Measurements from ENCODE around the gene NMNAT1. TPM values are rescaled to one million over a fixed set of nuclear protein-coding genes. Genes with fewer than 3 reads are reported as not detected.

NMNAT1 gene
- total RNA-seq: 10.1 and 11.0 TPM in 2 replicates
- long read RNA-seq, transcript NMNAT1-201 (5 exons, 3,781 nt): major isoform, 10 of 13 reads
- long read RNA-seq, partial matches to known transcripts: 1 of 13 reads
- long read RNA-seq, other reads (novel, unspliced or antisense): 2 of 13 reads

DNA sequence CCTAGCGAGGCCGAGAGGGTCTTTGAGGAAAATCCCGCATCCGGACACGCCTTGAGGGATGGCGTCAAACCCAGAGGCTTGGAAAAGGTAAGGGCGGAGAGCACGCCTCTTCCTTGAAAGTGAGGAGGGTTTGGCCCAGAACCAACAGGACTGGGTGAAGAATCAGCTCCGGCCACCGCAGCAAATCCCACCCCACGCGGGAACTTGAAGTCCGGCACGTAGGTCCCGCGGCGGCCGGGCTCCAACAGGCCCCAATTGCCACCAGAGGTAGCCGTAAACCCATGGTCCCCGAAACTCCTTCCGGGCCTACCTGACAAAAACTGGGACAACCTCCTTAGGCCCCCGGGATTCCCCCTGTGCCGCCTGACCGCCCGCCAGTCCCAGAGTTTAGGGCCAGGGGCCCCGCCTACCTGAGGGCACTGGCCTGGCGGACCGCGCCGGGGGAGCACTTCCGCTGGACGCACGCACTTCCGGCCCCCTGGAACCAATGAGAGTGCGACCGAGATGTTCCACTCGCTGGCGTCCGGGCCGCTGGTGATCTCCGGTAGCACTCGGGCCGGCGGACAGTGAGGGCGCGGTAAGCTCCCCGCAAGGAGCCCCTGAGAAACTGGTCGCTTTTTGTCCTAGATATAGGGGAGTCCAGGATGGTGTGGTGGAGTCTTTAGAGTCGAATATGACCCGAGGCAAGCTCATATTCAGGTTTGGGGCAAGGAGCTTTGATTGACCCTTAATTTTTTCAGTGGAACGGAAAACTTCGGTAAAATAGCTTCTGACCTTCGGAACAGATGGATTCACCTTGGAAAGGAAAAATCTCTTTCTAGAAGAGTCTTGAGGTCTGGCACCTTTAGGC is at the start of gene NMNAT1, which contains the start of gene LZIC:
Gene NMNAT1, plus strand, starts transcription at position 537 of the 850 bp plus-strand sequence. CDS start 28,599 bp downstream, outside the sequence.
Gene LZIC, minus strand, starts transcription at position 453 of the 850 bp plus-strand sequence. CDS start 6,772 bp downstream, outside the sequence.
- peaks cover 10% of the 10 kb centered on the region for H3K4me1 Mint-ChIP-seq (ENCODE audit: low read depth)
- no peaks in the 10 kb centered on the region for H3K27me3 Mint-ChIP-seq
- H3K36me3 Mint-ChIP-seq (ENCODE audit: insufficient read depth): peaks cover 9% of the 10 kb centered on the region
- H3K4me3 Mint-ChIP-seq (ENCODE audit: low read depth): peak within 1 kb of the TSS; percentile 98
- TF ChIP-seq, protein P1, sequence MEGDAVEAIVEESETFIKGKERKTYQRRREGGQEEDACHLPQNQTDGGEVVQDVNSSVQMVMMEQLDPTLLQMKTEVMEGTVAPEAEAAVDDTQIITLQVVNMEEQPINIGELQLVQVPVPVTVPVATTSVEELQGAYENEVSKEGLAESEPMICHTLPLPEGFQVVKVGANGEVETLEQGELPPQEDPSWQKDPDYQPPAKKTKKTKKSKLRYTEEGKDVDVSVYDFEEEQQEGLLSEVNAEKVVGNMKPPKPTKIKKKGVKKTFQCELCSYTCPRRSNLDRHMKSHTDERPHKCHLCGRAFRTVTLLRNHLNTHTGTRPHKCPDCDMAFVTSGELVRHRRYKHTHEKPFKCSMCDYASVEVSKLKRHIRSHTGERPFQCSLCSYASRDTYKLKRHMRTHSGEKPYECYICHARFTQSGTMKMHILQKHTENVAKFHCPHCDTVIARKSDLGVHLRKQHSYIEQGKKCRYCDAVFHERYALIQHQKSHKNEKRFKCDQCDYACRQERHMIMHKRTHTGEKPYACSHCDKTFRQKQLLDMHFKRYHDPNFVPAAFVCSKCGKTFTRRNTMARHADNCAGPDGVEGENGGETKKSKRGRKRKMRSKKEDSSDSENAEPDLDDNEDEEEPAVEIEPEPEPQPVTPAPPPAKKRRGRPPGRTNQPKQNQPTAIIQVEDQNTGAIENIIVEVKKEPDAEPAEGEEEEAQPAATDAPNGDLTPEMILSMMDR (IDR thresholded peaks at IDR 0.05; ENCODE audit: unreplicated experiment): no peak
- H3K27ac Mint-ChIP-seq: peak within 1 kb of the TSS; percentile 99
- no peaks in the 10 kb centered on the region for H3K9me3 Mint-ChIP-seq (ENCODE audit: low read depth)
- peak; percentile 82 for DNase-seq (ENCODE audit: low spot score, unreplicated experiment)

GRCh38 chr1:9894115-9894514 is 49.2 kb upstream of the NMNAT1 start:
- peaks cover 22% of the 10 kb centered on the region for H3K4me1 Mint-ChIP-seq (ENCODE audit: low read depth)
- no peaks in the 10 kb centered on the region for H3K27me3 Mint-ChIP-seq
- H3K27ac Mint-ChIP-seq: peak overlapping the region; percentile 85
- no peak for DNase-seq (ENCODE audit: low spot score, unreplicated experiment)
- TF ChIP-seq, protein P1 (IDR thresholded peaks at IDR 0.05; ENCODE audit: unreplicated experiment): no peak
- peaks cover 6% of the 10 kb centered on the region for H3K36me3 Mint-ChIP-seq (ENCODE audit: insufficient read depth)
- H3K9me3 Mint-ChIP-seq (ENCODE audit: low read depth): no peaks in the 10 kb centered on the region
- H3K4me3 Mint-ChIP-seq (ENCODE audit: low read depth): no peak overlapping the region

- TF ChIP-seq, protein P1 (IDR thresholded peaks at IDR 0.05; ENCODE audit: unreplicated experiment): no peak
- peak overlapping the region; percentile 33 for H3K27ac Mint-ChIP-seq
- no peak for DNase-seq (ENCODE audit: low spot score, unreplicated experiment)
- H3K4me3 Mint-ChIP-seq (ENCODE audit: low read depth): peak overlapping the region; percentile 31
- peaks cover 3% of the 10 kb centered on the region for H3K36me3 Mint-ChIP-seq (ENCODE audit: insufficient read depth)
- H3K9me3 Mint-ChIP-seq (ENCODE audit: low read depth): no peaks in the 10 kb centered on the region
- no peaks in the 10 kb centered on the region for H3K27me3 Mint-ChIP-seq
- H3K4me1 Mint-ChIP-seq (ENCODE audit: low read depth): peaks cover 25% of the 10 kb centered on the region
Observed at GRCh38 chr1:9900142-9901043, 42.9 kb upstream of the NMNAT1 start.

DNA sequence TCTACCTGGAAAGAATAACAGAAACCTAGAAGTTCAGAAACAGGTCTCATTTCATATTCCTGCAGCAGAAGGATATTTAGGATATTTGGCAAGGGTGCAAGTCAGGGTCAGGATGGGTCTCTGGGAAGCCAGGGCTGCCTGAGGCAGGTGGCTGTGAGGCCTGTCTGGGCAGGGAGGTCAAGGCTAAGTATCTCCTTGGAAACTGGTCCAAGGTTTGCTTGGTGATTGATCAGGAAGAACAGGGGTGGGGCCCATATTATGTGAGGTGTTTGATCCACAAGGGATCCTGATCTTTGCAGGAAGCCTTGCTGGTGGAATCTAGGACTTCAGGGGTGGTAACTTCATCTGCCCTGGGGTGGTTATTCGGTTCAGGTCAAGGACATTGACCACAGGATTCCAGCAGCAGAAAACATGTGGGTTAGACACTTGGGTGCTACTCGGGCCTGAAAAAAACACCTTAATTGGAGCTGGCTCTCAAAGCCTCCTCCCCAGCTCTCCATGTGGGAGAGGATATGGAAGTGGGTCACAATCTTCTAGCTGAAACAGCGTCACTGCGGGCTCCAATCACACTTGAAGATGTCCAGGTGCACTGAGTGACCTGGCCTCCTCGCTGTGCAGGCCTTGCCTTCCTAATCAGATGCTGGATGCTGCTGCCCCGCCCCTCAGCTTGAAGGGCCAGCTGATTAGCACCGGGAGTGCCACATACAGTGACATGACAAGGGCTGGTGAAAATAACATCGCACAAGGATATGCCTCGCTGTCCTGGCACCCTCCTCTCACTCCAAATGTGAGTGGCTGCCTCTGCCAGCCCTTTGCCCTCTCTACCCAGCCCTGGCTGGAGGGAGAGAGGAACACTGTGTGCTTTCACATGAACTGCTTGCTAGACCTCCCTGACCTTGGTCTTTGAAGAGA is 41.9 kb upstream of the NMNAT1 start:
- no peak for DNase-seq (ENCODE audit: low spot score, unreplicated experiment)
- H3K27ac Mint-ChIP-seq: peak overlapping the region; percentile 33
- H3K27me3 Mint-ChIP-seq: no peaks in the 10 kb centered on the region
- H3K9me3 Mint-ChIP-seq (ENCODE audit: low read depth): no peaks in the 10 kb centered on the region
- peaks cover 27% of the 10 kb centered on the region for H3K4me1 Mint-ChIP-seq (ENCODE audit: low read depth)
- TF ChIP-seq, protein P1 (IDR thresholded peaks at IDR 0.05; ENCODE audit: unreplicated experiment): no peak
- H3K4me3 Mint-ChIP-seq (ENCODE audit: low read depth): no peak overlapping the region
- H3K36me3 Mint-ChIP-seq (ENCODE audit: insufficient read depth): no peaks in the 10 kb centered on the region
